T1000 (cell line): Measurements from ENCODE around the gene TMEM132C.

Experiments
- DNase-seq: peaks from one replicate; lab custom pipeline; 2025; ENCODE audit warnings: mixed read lengths; lab: John Stamatoyannopoulos, UW

The TMEM132C gene

DNA sequence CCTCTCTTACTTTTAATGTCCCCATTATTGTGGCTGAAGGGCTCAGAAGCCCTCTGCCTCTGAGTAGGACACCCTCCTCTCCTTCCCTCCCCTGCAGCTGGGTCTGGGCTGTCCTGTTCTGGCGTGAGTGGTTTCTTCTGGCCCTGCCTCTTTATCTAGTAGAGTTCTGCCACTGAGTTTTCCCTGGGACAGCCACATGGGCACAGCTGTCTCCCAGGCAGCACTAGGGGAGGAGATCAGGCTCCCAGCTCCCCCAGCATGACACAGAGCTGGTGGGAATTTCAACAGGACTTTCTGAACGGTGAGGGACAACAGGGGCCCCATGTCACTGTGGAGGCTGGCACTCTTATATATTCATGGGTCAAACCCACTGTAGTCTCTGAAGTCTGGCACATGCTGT, 21.4 kb downstream of the TMEM132C start:
- DNase-seq: no peak

DNA sequence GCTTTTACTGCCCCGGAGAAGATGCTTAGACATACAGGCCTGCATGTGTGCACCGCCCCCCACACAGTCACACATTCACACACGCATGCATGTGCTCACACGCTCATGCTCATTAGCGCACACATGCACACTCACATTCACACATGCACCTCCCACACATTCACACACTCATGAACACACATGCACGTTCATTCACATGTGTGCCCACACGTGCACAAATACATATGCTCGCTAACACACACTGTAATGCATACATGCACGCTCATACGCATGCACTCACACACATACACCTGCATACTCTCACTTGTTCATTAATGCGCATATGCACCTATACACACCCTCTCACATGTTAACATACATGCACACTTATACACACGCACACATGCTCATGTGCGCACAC, 21.9 kb downstream of the TMEM132C start:
- DNase-seq: no peak

DNA sequence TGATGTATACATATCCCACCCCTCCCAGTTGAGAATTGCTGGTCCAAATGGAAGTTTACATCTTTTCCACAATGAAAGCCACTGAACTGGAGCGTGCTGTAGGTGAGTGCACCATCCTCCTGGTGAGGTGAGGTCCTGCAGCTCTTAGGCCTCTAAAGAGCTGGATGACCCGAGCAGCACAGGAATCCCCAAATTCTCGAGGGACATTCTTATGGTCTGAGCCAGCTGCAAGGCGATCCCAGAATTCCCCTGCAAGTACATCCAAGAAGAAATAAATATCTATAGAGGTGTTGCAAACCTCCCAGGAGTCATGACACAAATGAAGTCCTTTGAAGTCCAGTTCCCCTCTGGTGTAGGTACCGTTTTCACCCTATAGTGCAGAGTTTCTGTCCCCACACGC, 24.0 kb downstream of the TMEM132C start:
- DNase-seq: no peak

DNA sequence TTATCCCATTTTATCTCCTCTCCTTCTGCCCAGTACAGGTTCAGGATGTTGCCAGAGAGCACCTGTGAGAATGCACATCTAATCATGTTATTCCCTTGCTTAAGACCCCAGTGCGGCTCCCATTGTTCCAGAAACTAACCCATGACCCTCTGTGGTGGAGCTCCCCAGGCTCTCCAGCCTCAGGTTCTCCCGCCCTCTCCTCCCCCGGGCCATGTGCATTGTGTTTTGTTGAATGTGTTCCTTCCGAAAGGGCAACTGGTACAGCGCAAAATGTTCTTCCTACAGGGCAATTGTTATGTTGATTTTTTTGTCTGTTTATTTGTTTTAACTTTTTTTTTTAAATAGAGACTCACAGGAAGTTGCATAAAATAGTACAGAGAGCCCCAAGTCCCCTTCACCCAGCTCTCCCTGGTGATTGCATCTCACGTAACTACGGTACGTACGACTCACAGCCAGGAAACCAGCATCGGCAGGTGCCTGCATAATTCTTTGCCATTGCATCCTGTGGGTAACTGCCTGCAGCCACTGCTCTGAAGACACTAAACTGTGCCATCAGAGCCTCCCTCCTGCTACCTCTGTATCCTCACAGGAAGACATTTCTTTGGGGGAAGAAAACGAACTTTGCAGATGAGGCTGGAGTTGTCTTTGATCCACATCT, 31.2 kb downstream of the TMEM132C start:
- DNase-seq: no peak

DNA sequence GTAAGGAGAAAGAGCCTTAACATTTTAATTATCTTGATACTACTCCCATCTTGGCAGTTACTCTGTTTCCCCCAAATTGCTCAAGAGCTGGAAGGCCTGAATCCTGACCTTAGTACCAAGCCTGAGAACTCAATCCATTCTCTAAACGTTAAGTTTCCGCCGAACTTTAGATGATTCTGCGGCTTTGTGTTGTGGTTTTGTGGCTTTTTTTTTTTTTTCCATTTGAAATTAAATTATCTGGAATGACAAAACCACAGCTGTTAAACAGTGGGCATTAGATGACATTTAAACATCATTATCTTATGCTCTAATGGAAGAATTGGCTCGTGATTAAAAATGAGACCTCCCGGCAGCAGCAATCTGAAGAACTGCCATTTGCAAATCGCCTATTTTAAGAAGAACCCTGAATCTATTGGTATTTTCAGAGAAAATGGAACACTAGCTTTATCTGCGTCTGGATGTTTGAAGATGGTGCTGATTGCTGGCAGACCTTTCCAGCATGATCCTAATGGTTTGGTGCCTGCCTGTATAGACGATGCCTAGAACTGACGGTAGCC, 38.4 kb downstream of the TMEM132C start:
- no peak for DNase-seq

DNA sequence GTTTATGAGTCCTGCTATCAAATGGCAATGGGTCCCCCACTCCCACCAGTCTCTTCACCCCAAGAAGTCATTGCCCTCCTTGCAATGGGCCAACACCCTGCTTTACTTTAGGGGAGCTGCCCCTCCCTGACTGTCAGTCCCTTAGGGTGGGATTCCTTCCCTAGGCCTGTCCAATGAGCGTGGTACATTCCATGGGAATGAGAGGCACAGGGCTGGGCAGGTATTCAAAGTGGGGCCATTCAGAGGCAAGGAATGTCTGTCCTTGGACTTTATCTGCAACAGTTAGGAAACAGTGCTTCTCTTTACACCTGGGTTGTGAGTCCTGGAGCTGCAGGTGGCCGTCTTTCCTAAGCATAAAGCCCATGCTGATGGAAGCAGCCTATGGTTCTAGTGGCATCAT, 40.8 kb downstream of the TMEM132C start:
- DNase-seq: no peak

DNA sequence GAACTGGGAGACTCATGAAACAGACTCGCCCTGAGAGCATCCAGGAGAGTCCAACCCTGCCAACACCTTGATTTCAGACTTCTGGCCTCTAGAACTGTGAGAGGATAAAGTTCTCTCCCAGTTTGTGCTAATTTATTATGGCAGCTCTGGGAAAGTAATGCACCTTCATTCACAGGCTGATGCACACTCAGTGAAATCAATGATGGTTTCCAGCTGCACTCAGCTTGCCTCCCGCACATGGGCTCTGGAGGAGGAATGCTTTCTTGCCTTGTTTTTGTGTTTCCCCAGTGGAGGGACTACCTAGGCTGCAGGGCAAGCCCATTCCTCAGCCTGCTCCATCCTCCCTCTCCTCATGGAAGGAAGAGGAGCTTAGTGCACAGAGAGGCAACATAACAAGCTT, 45.7 kb downstream of the TMEM132C start:
- no peak for DNase-seq

DNA sequence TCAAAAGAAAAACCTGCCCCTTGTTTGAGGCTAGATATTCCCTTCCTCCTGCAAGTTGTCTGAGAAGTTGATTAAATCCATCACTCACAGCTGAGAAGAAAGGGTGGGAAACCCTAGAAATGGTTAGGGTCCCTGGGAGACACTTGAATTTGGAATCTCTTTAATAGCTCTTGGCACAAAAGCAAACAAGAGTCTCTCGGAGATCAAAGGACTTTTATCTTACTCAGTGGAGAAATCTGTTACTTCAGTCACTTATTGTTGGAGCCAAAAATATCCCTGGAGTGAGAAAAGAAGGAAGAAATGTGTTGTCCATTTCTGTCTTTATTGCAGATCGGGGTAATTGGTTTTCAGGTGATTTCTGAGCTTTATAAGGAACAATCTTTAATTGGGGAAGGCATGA, 47.0 kb downstream of the TMEM132C start:
- no peak for DNase-seq

DNA sequence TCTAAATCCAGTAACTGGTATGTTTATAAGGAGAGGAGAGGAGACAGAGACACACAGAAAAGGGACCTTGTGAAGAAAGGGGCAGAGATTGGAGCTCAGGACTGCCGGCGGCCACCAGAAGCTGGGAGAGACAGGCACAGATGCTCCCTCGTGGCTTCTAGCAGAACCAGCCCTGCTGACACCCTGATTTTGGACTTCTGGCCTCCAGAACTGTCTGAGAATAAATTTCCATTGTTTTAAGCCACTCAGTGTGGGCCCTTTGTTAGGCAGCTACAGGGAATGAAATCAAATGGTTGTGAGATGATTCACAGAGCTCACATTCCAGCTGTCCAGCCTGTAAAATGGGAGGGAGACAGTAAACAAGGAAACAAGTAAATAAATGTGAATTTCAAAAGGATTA, 47.6 kb downstream of the TMEM132C start:
- no peak for DNase-seq

DNA sequence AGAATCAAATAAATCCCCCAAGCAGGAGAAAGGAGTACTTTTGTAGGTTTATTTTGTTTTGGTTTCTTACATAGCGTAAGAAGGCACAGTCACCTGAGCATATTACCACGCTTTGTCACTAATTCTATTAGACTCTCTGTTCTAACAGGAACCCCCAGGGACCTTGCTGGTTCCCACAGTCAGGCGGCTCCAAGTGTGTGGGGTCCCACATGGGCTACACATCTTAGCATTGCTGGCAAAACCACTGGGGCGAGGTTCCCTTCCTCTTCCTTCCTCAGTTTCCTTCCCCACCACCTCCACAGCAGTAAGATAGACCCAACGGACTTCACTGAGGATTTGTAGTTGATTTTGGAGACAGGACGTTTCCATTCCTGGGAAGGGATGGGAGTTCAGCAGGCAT, 49.1 kb downstream of the TMEM132C start:
- DNase-seq: no peak

DNA sequence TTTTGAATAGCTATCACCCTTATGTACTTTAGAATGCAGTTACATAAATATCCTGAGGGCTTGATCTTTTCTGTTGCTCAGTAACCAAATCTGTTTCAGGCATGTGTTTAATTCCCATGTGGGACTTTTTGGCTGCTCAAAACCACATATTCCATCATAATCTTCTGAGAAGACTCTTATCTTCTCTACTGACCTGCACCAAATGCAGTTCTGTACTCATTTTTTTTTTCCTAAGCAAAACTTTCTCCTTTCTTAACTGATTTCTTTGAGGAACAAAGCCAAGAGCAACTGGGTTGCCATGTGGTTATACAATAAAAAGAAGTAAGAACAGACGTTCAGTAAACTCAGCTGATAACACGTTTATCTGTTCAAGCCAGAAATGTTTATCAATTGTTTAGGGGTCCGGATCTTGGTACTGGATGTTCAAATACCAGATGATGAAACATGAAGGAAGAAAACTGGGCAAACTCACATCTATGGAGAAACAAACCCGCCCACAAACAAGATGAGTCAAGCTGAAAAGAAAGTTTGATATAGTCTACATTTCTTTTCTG, 50.1 kb downstream of the TMEM132C start:
- DNase-seq: no peak

DNA sequence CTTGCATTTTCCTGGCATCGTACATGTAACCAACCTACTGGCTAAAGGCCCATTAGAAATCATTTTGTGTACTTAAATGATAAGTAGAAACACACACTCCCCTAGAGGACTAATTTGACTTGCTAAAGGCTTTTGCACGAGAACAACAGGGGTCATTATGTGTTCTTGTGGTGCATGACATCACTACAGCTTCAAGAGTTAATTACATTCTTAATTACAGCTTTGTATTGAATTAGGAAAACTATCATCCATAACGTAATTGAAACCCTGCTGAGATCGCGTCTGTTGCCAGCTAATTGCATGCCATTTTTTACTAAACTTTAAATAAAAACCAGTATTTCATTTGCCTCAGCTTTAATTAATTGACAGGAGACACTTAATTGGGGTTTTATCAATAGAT, 51.4 kb downstream of the TMEM132C start:
- DNase-seq: no peak

DNA sequence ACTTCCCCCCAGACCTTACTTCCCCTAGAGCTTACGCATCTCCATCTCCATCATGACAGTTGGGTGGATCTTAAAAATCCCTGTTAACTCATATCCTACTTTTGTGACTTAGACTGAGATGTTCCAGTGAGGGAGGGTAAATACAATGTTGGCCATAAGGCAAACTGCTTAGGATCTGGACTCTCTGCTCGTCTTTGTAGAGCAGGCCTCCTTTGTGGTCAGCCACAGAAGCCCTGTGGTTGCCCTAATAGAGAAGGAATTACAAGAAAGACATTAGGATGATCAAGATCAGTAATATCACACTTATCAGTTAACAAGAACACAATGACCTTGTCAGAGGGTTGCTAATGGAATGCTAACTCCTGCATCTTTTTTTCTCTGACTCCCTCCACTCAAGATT, 52.0 kb downstream of the TMEM132C start:
- no peak for DNase-seq

DNA sequence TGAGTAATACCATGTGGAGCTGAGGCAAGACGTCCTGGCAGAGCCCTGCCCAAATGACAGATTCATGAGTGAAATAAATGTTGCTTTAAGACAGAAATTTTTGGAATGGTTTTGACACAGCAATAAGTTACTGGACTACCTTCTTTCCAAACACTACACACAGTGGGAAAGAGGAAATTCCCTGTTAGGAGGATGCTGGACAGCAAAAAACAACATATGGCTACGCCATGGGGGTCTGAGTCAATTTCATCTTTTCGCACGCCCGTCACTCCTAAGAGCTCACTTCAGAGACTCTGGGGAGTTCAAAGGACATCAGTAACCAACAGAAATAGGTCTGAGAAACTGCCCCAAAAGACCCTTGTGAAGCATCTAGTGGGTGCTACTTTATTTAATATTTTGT, 55.4 kb downstream of the TMEM132C start:
- no peak for DNase-seq

DNA sequence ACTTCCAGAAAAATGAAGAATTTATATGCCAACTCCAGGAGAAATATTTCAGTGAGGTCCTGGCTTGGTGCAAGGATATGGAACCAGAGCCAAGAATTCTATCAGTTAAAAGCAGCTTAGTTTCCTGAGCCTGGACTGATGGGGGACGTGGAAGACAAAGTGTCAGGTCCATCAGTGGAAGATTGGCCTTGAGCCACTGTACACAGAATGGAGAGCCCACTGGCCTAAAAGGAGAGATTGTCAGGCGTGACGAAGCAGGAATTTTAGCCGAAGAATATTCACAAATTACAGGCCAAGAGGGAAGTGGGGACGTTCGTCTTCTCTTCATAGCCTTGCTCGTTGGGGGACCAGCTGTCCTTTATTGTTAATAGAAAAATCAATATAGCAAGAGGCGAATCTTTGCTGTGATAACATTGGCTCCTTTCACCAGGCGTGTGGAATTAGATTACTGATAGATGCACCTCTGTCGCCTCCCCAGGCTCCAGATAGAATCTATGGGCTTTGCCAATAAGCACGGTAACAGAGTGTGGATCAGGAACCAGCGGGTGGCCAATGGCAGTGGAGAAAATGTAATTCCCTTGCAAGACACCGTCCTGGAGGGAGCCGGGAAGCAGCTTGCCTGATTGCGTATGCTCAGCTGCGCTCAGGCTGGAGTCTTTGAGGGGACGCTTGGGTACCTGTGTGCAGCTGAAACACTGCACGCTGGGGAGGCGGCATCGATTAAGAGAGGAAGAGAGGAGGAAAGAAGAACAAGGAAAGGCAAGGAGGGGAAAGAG, 56.4 kb downstream of the TMEM132C start:
- no peak for DNase-seq

DNA sequence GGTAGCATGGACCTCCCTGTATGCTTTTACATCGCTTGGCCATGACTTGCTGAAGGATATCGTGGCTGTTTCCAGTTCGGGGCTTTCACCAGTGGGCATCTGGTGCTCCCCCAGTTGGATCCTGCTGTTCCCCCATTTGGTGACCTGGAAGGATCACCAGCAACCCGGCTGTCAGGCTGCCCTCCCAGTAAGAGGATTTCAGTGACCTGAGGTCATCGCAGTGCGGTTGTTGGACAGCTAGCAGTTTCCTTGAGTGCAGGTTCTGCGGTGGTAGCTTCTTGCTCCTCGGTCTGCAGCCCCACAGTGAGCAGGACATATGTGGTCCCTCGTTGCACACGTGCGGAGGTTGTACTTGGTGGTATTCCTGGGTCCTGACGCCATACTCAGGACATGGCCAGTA, 58.7 kb downstream of the TMEM132C start:
- no peak for DNase-seq

DNA sequence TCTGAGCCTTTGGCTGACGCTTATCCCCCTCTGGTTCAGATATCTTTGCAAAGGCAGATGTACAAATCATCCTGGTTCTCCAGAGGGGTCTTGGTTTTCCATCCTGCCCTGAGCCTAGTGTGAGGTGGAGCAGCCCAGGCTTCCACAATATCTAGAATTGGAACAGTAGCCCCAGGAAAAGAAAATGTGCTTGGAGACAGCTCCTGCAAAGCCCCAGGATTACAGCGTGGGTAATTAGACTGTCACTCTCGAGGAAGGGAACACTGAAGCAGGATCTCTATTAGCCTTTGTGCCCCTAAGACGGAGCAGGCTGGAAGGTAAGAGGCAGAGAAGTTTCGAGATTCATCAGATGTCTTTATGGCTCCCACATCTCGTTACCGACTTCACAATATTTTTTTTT, 59.4 kb downstream of the TMEM132C start:
- no peak for DNase-seq

DNA sequence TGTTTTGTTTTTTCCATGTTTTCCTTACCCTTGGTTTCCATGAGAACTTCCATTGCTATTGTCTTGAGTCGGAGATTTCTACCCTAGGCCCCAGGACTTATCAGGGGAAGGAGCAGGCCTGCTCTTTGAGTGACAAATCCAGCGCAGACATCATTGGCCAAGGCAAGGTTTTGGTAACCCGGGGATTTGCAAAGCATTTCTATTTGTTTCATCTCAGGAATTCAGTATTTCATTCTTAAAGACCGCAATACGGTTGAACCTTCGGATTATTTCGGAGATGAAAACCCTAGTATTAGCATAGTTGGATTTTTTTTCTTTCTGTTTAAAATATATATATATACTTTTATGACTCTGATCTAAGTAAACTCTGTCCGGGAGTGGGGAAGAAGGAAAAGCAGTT, 62.0 kb downstream of the TMEM132C start:
- no peak for DNase-seq

DNA sequence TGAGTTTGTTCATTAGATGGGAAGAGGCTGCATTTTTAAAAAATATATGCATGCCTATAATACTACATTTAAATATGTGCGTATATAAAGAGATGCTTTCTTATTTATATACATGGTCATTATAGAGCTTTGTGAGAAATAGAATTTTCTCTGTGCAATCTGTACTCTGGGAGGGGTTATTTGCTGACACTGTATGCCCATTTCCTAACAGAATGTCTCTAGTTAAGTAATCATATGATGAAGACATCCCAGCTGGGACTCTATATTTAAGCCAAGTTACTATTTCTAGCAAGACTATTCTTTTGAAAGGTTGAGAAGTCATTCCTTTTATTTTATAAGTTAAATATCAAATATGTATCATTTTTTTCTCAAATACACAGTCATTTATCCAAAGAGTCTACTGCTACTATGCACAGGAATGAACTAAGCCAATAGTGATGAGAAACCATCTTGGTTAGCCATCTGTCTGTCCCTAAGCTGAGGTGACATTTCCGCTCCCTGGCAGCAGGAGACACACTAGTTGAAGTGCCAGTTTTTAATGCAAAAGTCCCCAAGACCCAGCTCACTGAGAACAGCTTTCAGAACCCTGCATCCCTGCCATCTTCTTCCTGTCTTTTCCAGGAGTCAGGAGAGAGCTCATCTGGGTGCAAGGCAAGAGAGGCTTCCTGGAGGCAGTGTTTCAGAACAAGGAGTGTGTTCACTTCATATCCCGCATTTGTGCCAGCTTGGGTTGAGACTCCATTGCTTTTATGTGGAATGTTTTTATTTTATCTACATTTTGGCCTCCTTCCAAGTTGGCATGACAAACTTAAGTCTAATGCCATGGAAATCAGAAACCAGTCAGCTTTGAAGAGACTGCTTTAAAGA, 69.5 kb downstream of the TMEM132C start:
- no peak for DNase-seq

DNA sequence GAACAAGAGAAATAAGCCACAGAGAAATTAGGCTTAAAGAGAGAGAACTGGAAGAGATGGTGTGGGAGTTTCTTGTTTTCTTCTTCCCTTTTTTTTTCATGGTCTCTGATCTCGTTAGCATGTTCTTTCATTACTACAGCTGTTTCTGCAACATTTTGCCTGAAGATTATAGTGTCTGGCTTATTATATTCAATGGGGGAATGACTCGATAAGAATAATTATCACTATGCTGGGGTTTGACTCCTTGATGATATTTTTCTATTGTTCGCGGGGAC, 70.0 kb downstream of the TMEM132C start:
- no peak for DNase-seq

DNA sequence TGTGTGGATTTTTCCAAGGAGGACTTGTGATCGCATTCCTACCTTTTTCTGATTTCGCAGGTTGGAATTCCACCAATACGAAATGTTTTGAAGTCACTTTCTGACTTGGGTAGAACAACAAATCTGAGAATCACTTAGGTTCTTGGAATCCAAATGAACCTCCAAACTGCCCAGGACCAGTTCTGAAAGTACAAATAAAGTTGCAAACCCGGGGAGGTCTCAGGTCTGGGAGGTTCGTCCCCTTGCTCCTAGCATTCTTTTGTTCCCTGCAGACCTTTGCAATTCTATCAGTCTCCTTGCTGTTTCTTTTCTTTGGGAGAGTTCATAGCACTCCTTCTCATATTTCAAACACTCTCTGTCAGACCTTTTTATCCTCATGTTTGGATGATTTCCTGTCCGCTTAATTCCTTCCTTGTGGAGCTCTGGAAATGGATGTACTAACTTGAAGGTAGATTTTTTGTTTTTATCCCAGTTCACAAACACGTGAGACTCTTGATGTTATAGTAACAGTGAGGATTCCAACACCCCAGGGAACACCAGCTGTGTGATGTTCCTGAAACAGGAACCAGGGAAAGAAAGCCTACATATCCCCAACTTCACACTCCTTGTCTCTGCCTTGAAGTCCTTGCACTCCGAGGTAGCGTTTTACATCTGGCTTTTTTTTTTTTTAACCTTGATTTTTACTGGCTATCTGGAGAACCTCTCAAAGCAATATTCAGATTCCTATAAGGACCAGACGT, 70.6 kb downstream of the TMEM132C start:
- DNase-seq: no peak
